H9 (cell line): ENCODE measurements around the gene SLC7A4. TPM values are rescaled to one million over a fixed set of nuclear protein-coding genes. Genes with fewer than 3 reads are reported as not detected.
A peak's percentile ranks its signal among the peaks of the same experiment; 100 is the strongest.

Experiments used
- DNase-seq: peaks from one replicate; pipeline ENCODE4 v3.0.0-alpha.2; 2017
- H2AFZ ChIP-seq: one replicate; pipeline ENCODE4 v1.6.1; 2013; ENCODE audit warnings: mild to moderate bottlenecking, low read length, control low read depth, moderate library complexity
- H2AK5ac ChIP-seq: 2 replicates; pipeline ENCODE4 v1.6.1; 2013; ENCODE audit warnings: low read length, control low read depth, mixed read lengths; ENCODE audit not compliant: insufficient read length
- H2BK120ac ChIP-seq: one replicate; pipeline ENCODE4 v1.6.1; 2013; ENCODE audit warnings: low read depth, mild to moderate bottlenecking, low read length, control low read depth, inconsistent platforms; ENCODE audit not compliant: poor library complexity, severe bottlenecking
- H2BK12ac ChIP-seq: 2 replicates; pipeline ENCODE4 v1.6.1; 2013; ENCODE audit warnings: low read length, control low read depth, mixed read lengths, low read depth; ENCODE audit not compliant: insufficient read length
- H2BK15ac ChIP-seq: 2 replicates; pipeline ENCODE4 v1.6.1; 2013; ENCODE audit warnings: low read depth, low read length, control low read depth
- H2BK20ac ChIP-seq: one replicate; pipeline ENCODE4 v1.6.1; 2013; ENCODE audit warnings: low read depth, mild to moderate bottlenecking, low read length, control low read depth, inconsistent platforms; ENCODE audit not compliant: poor library complexity, severe bottlenecking
- H2BK5ac ChIP-seq: 2 replicates; pipeline ENCODE4 v1.6.1; 2013; ENCODE audit warnings: low read length, control low read depth, mixed read lengths; ENCODE audit not compliant: insufficient read length
- H3K14ac ChIP-seq: 2 replicates; pipeline ENCODE4 v1.6.1; 2013; ENCODE audit warnings: low read length, control low read depth; ENCODE audit not compliant: insufficient read depth
- H3K18ac ChIP-seq: 2 replicates; pipeline ENCODE4 v1.6.1; 2013; ENCODE audit warnings: low read depth, mild to moderate bottlenecking, mixed read lengths, low read length, control low read depth; ENCODE audit not compliant: insufficient read length
- H3K23ac ChIP-seq: 2 replicates; pipeline ENCODE4 v1.6.1; 2013; ENCODE audit warnings: low read length, control low read depth, mixed read lengths, low read depth; ENCODE audit not compliant: insufficient read length
- H3K23me2 ChIP-seq: 2 replicates; pipeline ENCODE4 v1.6.1; 2013; ENCODE audit warnings: low read depth, mild to moderate bottlenecking, mixed read lengths, low read length, control low read depth; ENCODE audit not compliant: insufficient read length, poor library complexity, severe bottlenecking
- H3K27ac ChIP-seq: 2 replicates; pipeline ENCODE4 v1.5.1; 2013; ENCODE audit warnings: low read length, control low read depth, mixed read lengths, low read depth; ENCODE audit not compliant: insufficient read length
- H3K27me3 ChIP-seq: 2 replicates; pipeline ENCODE4 v1.6.1; 2013; ENCODE audit warnings: low read length, control low read depth, inconsistent platforms; ENCODE audit not compliant: insufficient read depth
- H3K4ac ChIP-seq: 2 replicates; pipeline ENCODE4 v1.6.1; 2013; ENCODE audit warnings: low read depth, mild to moderate bottlenecking, control low read depth, inconsistent platforms, low read length, moderate library complexity
- H3K4me1 ChIP-seq: 2 replicates; pipeline ENCODE4 v1.6.1; 2013; ENCODE audit warnings: low read length, control low read depth, inconsistent platforms; ENCODE audit not compliant: insufficient read depth
- H3K4me2 ChIP-seq: 2 replicates; pipeline ENCODE4 v1.6.1; 2013; ENCODE audit warnings: low read length, control low read depth, mixed read lengths; ENCODE audit not compliant: insufficient read length, insufficient read depth
- H3K56ac ChIP-seq: 2 replicates; pipeline ENCODE4 v1.6.1; 2013; ENCODE audit warnings: low read depth, mild to moderate bottlenecking, mixed read lengths, low read length, control low read depth; ENCODE audit not compliant: insufficient read length
- H3K79me1 ChIP-seq: 2 replicates; pipeline ENCODE4 v1.6.1; 2013; ENCODE audit warnings: low read depth, mild to moderate bottlenecking, moderate library complexity, low read length, control low read depth, inconsistent platforms; ENCODE audit not compliant: insufficient read depth, poor library complexity, severe bottlenecking
- H3K79me2 ChIP-seq: 2 replicates; pipeline ENCODE4 v1.6.1; 2013; ENCODE audit warnings: low read length, control low read depth, inconsistent platforms; ENCODE audit not compliant: insufficient read depth
- H3K9ac ChIP-seq: 2 replicates; pipeline ENCODE4 v1.6.1; 2013; ENCODE audit warnings: low read length, control low read depth, mixed read lengths; ENCODE audit not compliant: insufficient read length; ENCODE audit errors: extremely low read depth
- H3K9me3 ChIP-seq: one replicate; pipeline ENCODE4 v1.6.1; 2013; ENCODE audit warnings: low read depth, low read length, inconsistent platforms; ENCODE audit not compliant: control insufficient read depth
- H3T11ph ChIP-seq: one replicate; pipeline ENCODE4 v1.6.1; 2013; ENCODE audit warnings: mild to moderate bottlenecking, low read length, control low read depth, inconsistent platforms
- H4K20me1 ChIP-seq: one replicate; pipeline ENCODE4 v1.6.1; 2013; ENCODE audit not compliant: control insufficient read depth, insufficient read length, insufficient read depth
- H4K5ac ChIP-seq: 2 replicates; pipeline ENCODE4 v1.6.1; 2013; ENCODE audit warnings: low read depth, mild to moderate bottlenecking, mixed read lengths, low read length, control low read depth; ENCODE audit not compliant: insufficient read length
- H4K8ac ChIP-seq: replicated peaks from 2 replicates; pipeline ENCODE4 v1.6.1; 2013; ENCODE audit warnings: low read length, control low read depth, mixed read lengths, low read depth; ENCODE audit not compliant: insufficient read length
- H4K91ac ChIP-seq: 2 replicates; pipeline ENCODE4 v1.6.1; 2013; ENCODE audit warnings: low read depth, mild to moderate bottlenecking, moderate library complexity, mixed read lengths, low read length, control low read depth; ENCODE audit not compliant: insufficient read length
- H3K27ac Mint-ChIP-seq, 3 experiments: 2 replicates in 2 of 3; 3 replicates in 1 of 3; pipeline ENCODE4 v1.8.0; 2020 to 2021; ENCODE audit warnings: mixed read lengths in 3 of 3, mild to moderate bottlenecking in 1 of 3, moderate library complexity in 1 of 3
- H3K27me3 Mint-ChIP-seq: 2 replicates; pipeline ENCODE4 v1.8.0; 2021; ENCODE audit warnings: low read depth, mild to moderate bottlenecking, moderate library complexity, mixed read lengths
- H3K36me3 Mint-ChIP-seq, 3 experiments: 2 replicates in 2 of 3; 3 replicates in 1 of 3; pipeline ENCODE4 v1.8.0; 2020 to 2021; ENCODE audit warnings: low read depth in 3 of 3, mixed read lengths in 3 of 3; ENCODE audit not compliant: insufficient read depth in 1 of 3
- H3K4me1 Mint-ChIP-seq, 2 experiments: 2 replicates each; pipeline ENCODE4 v1.8.0; 2020; ENCODE audit warnings: mixed read lengths in 2 of 2
- H3K4me3 Mint-ChIP-seq, 2 experiments: 2 replicates in 1 of 2; 3 replicates in 1 of 2; pipeline ENCODE4 v1.8.0; 2020 to 2021; ENCODE audit warnings: mild to moderate bottlenecking in 2 of 2, mixed read lengths in 2 of 2, moderate library complexity in 1 of 2
- H3K9me3 Mint-ChIP-seq, 2 experiments: 2 replicates in 1 of 2; 3 replicates in 1 of 2; pipeline ENCODE4 v1.8.0; 2020; ENCODE audit warnings: mild to moderate bottlenecking in 2 of 2, mixed read lengths in 2 of 2, moderate library complexity in 1 of 2
- CTCF ChIP-seq: fragments of 200-600 bp; sonication (generic); conservative IDR thresholded peaks from 3 replicates; pipeline ENCODE4 v1.8.0; 2021; ENCODE audit warnings: antibody characterized with exemption, mild to moderate bottlenecking
- WGBS: extraction: QIAGEN DNeasy Blood & Tissue Kit; methylation state at CpG from one replicate; pipeline ENCODE4 v1.1.7; 2013; ENCODE audit warnings: missing lambda C conversion rate, low lambda C conversion rate, mixed read lengths; ENCODE audit not compliant: insufficient read length; ENCODE audit errors: extremely low coverage; 5-methylcytosine and 5-hydroxymethylcytosine counted together
- total RNA-seq: library from RNA; stranded (reverse); gene quantifications from 2 replicates; pipeline ENCODE4 v1.2.1, GENCODE V29; 2021

The SLC7A4 gene
- total RNA-seq, 1 experiment from 2014 or later = 0.09 TPM

GRCh38 chr22:20990184-20991180 lies 41.9 kb downstream of the SLC7A4 start:
- Histone ChIP-seq H3K9me3 (no peaks in the 10 kb centered on the region), H3K4me1 (no peaks in the 10 kb centered on the region), H2BK120ac (no peak overlapping the region), H3K9ac (no peak overlapping the region), H4K91ac (no peak overlapping the region), H3K4ac (no peak overlapping the region), H3K56ac (no peak overlapping the region), H3K23me2 (no peaks in the 10 kb centered on the region), H3K23ac (no peak overlapping the region), H2BK15ac (no peak overlapping the region), H3K18ac (no peak overlapping the region), H3K27me3 (no peaks in the 10 kb centered on the region), H2BK12ac (no peak overlapping the region), H4K20me1 (no peaks in the 10 kb centered on the region), H2BK5ac (no peak overlapping the region), H4K5ac (no peak overlapping the region), H3K14ac (no peak overlapping the region), H2BK20ac (no peak overlapping the region), H3K79me1 (no peaks in the 10 kb centered on the region), H3K4me2 (no peak overlapping the region), H3K79me2 (no peaks in the 10 kb centered on the region), H3K27ac (no peak overlapping the region), H2AFZ (no peak overlapping the region), H4K8ac (no peak overlapping the region), H2AK5ac (no peak overlapping the region), H3T11ph (no peak overlapping the region)
- no peak for DNase-seq
- no peak for TF ChIP-seq CTCF
- Mint-ChIP-seq H3K27me3 (no peaks in the 10 kb centered on the region), H3K4me1 (0 out of 4 replicates have a peak, but pooled peaks cover 0 to 2% of the 10 kb centered on the region in 2 experiments), H3K27ac (peak overlapping the region in 2 of 3 experiments; percentile 43 to 62; a peak in 3 of 7 replicates), H3K4me3 (no peak overlapping the region), H3K9me3 (no peaks in the 10 kb centered on the region), H3K36me3 (peaks cover 2 to 37% (median 22%) of the 10 kb centered on the region in 3 experiments)
- no CpG with 5 or more reads among the region's 21 CpGs for WGBS
